Dermis blood vessel endothelial cell (primary cell): ENCODE results near the gene ZNHIT1. TPM values are rescaled to one million over a fixed set of nuclear protein-coding genes. Genes with fewer than 3 reads are reported as not detected.

Experiments used
- DNase-seq: peaks from one replicate; pipeline ENCODE4 v3.0.0; 2010
- total RNA-seq: library from RNA; depleted of rRNA; stranded (reverse); fragments of >200 nt; gene quantifications from 2 replicates; pipeline ENCODE4 v1.2.3, GENCODE V29; 2014

ZNHIT1 gene
- total RNA-seq, 1 donor from 2014 or later = 122 TPM

- DNase-seq = no peak
Measured at GRCh38 chr7:101220295-101220694, 2.3 kb downstream of the ZNHIT1 start.

- no peak for DNase-seq
Measured at GRCh38 chr7:101222275-101222830, 4.4 kb downstream of the ZNHIT1 start.

GRCh38 chr7:101223528-101223927 is 5.6 kb downstream of the ZNHIT1 start:
- no peak for DNase-seq

GRCh38 chr7:101225650-101226049 is 7.7 kb downstream of the ZNHIT1 start:
- DNase-seq = no peak

GRCh38 chr7:101226721-101227120 is 8.8 kb downstream of the ZNHIT1 start:
- no peak for DNase-seq

- DNase-seq = peak; percentile 31
Measured at GRCh38 chr7:101231644-101232043, 13.7 kb downstream of the ZNHIT1 start.

- peak; percentile 35 for DNase-seq
Measured at GRCh38 chr7:101232141-101232850, 14.3 kb downstream of the ZNHIT1 start.

- no peak for DNase-seq
Measured at GRCh38 chr7:101233907-101234547, 16.1 kb downstream of the ZNHIT1 start.

GRCh38 chr7:101234636-101235035 is 16.7 kb downstream of the ZNHIT1 start:
- DNase-seq = no peak

GRCh38 chr7:101235050-101235449 is 17.1 kb downstream of the ZNHIT1 start:
- peak; percentile 53 for DNase-seq

GRCh38 chr7:101235522-101235921 is 17.6 kb downstream of the ZNHIT1 start:
- DNase-seq = no peak

- no peak for DNase-seq
Measured at GRCh38 chr7:101236292-101236835, 18.4 kb downstream of the ZNHIT1 start.

GRCh38 chr7:101237206-101238067 is 19.5 kb downstream of the ZNHIT1 start, which contains the start of gene CLDN15:
Gene CLDN15, minus strand, starts transcription at chr7:101237802. Its CDS starts 221 bp downstream, at chr7:101237581.
- DNase-seq = peak; percentile 49

- DNase-seq = peak; percentile 12
Measured at GRCh38 chr7:101238226-101239182, 20.5 kb downstream of the ZNHIT1 start.

GRCh38 chr7:101239191-101239950 is 21.4 kb downstream of the ZNHIT1 start:
- DNase-seq = peak; percentile 54

- no peak for DNase-seq
Measured at GRCh38 chr7:101239951-101240220, 21.9 kb downstream of the ZNHIT1 start.

- no peak for DNase-seq
Measured at GRCh38 chr7:101240226-101241014, 22.5 kb downstream of the ZNHIT1 start.

- no peak for DNase-seq
Measured at GRCh38 chr7:101241015-101241363, 23.0 kb downstream of the ZNHIT1 start.

- DNase-seq = no peak
Measured at GRCh38 chr7:101241443-101242349, 23.7 kb downstream of the ZNHIT1 start.
